ENCODE results near the gene DUOXA1.

The DUOXA1 gene

GRCh38 chr15:45148076-45149059, 18.7 kb upstream of the DUOXA1 start:
- TF ChIP-seq CTCF (IDR thresholded peaks at IDR 0.05; ENCODE audit: low read depth, low read length) (no peak), MYC (IDR thresholded peaks at IDR 0.05; ENCODE audit: low read depth, low read length) (no peak), POLR2A (IDR thresholded peaks at IDR 0.05; ENCODE audit: extremely low read depth, insufficient read length) (no peak)
- TF ChIP-seq, protein P1, sequence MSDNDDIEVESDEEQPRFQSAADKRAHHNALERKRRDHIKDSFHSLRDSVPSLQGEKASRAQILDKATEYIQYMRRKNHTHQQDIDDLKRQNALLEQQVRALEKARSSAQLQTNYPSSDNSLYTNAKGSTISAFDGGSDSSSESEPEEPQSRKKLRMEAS (IDR thresholded peaks at IDR 0.05; ENCODE audit: low read depth, low read length): no peak
- no peak overlapping the region for H3K4me3 ChIP-seq (ENCODE audit: low read depth, low read length)
- no peak for DNase-seq (ENCODE audit: low read depth)

- TF ChIP-seq MYC (IDR thresholded peaks at IDR 0.05; ENCODE audit: low read depth, low read length) (no peak), POLR2A (IDR thresholded peaks at IDR 0.05; ENCODE audit: extremely low read depth, insufficient read length) (no peak), CTCF (IDR thresholded peaks at IDR 0.05; ENCODE audit: low read depth, low read length) (no peak)
- TF ChIP-seq, protein P1 (IDR thresholded peaks at IDR 0.05; ENCODE audit: low read depth, low read length): no peak
- H3K4me3 ChIP-seq (ENCODE audit: low read depth, low read length): no peak overlapping the region
- DNase-seq (ENCODE audit: low read depth): no peak
Measured at GRCh38 chr15:45147606-45148005, 17.9 kb upstream of the DUOXA1 start.

DNA sequence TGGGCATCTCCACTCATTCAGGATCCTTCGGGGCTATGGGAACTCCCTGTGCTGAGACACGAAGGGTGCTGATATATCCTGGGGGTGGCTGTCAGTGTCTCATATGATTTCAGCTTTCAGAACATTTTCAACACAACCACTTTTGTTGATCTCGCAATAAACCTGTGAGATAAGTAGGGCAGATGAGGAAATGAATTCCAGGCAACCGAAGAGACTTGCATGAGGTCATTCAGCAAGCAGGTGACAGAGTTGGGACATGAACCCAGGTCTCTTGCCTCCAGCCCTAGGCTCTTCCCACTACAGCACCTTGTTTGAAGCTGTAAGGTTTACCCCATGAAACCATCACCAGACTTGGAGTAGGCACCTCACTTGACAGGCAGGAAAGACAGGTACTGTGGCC, 16.7 kb upstream of the DUOXA1 start:
- no peak for DNase-seq (ENCODE audit: low read depth)
- TF ChIP-seq MYC (IDR thresholded peaks at IDR 0.05; ENCODE audit: low read depth, low read length) (no peak), CTCF (IDR thresholded peaks at IDR 0.05; ENCODE audit: low read depth, low read length) (no peak)
- TF ChIP-seq, protein P1 (IDR thresholded peaks at IDR 0.05; ENCODE audit: low read depth, low read length): no peak

DNA sequence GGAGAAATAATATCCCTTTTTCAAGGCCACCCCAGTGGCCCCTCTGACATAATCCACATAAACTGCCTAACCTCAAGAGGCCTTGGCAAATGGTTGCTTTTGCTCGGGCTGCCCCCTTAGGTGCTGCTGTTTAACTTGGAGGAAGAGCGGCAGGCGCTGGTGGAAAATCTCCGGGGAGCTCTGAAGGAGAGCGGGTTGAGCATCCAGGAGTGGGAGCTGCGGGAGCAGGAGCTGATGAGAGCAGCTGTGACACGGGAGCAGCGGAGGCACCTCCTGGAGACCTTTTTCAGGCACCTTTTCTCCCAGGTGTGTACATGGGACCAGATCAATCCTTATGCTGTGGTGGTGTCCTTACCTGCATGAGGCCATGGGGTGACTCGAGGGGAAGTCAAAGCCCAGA, 15.1 kb upstream of the DUOXA1 start:
- no peak overlapping the region for H3K4me3 ChIP-seq (ENCODE audit: low read depth, low read length)
- DNase-seq (ENCODE audit: low read depth): no peak
- no peak for TF ChIP-seq CTCF (IDR thresholded peaks at IDR 0.05; ENCODE audit: low read depth, low read length)
- TF ChIP-seq, protein P1 (IDR thresholded peaks at IDR 0.05; ENCODE audit: low read depth, low read length): no peak
- no peak for TF ChIP-seq POLR2A (IDR thresholded peaks at IDR 0.05; ENCODE audit: extremely low read depth, insufficient read length)
- no peak for TF ChIP-seq MYC (IDR thresholded peaks at IDR 0.05; ENCODE audit: low read depth, low read length)

More for the DNA sequence above, 16.7 kb upstream of the DUOXA1 start:
- no peak overlapping the region for H3K4me3 ChIP-seq (ENCODE audit: low read depth, low read length)

GRCh38 chr15:45143946-45144345, 14.3 kb upstream of the DUOXA1 start:
- no peak overlapping the region for H3K4me3 ChIP-seq (ENCODE audit: low read depth, low read length)
- no peak for DNase-seq (ENCODE audit: low read depth)
- TF ChIP-seq, protein P1 (IDR thresholded peaks at IDR 0.05; ENCODE audit: low read depth, low read length): no peak
- TF ChIP-seq MYC (IDR thresholded peaks at IDR 0.05; ENCODE audit: low read depth, low read length) (no peak), CTCF (IDR thresholded peaks at IDR 0.05; ENCODE audit: low read depth, low read length) (no peak), POLR2A (IDR thresholded peaks at IDR 0.05; ENCODE audit: extremely low read depth, insufficient read length) (no peak)

Measured in NB4 (cell line).